ENCODE data around the gene RHO. TPM values are rescaled to one million over a fixed set of nuclear protein-coding genes. Genes with fewer than 3 reads are reported as not detected.

RHO gene
- total RNA-seq, 1 donor from 2014 or later: not detected

DNA sequence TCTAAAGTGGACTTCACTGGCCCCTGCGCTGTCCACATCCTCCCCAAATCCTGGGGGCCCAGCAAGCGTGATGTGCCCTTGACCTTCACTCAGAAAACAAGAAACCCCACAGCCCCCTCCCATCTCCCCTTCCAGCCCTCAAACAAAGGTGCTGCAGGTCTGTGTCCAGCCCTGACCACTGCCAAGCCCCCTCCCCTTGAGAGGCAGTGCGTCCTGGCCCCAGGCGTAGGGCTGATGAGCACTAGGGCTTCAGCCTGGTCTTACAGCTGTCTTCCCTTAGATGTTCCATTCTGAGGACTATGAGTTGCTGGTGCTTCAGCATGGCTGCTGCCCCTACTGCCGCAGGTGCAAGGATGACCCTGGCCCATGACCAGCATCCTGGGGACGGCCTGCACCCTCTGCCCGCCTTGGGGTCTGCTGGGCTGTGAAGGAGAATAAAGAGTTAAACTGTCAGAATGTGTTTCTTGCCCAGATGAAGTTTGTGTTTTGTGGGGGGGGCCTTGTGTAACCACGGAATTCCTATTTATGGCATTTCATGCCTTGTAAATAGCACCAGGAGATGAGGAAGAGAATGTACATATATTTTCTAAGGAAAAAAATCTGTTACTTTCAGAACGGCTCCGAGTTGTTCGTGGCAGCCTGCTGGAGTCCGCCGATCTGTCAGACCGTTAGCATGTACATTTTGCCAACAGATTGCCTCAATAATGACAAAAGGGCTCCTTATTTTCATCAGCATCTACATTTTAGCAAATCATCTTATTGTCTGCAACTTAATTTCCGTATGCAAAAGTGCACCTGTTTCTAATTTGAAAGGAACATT lies 8.3 kb upstream of the RHO start:
- no peak for DNase-seq (ENCODE audit: low spot score)

DNA sequence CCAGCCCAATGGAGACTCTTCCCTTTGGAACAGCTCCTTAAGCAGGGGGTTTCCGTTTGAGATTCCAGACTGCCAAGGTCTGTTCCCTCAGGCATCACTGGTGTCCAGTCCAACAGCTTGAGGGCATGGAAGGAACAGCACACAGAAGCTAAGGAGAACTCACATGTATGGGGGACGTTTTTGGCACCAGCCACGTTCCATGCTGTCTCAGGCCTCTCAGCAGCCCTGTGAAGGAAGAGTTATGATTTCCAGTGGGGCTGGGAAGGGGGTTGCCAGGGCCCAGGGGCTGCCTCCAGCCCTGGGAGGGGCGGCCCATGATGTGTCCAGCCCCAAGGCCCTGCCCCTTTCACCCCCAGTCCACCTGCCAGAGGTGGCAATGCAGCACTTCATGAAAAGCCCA lies 7.5 kb upstream of the RHO start:
- no peak for DNase-seq (ENCODE audit: low spot score)

DNA sequence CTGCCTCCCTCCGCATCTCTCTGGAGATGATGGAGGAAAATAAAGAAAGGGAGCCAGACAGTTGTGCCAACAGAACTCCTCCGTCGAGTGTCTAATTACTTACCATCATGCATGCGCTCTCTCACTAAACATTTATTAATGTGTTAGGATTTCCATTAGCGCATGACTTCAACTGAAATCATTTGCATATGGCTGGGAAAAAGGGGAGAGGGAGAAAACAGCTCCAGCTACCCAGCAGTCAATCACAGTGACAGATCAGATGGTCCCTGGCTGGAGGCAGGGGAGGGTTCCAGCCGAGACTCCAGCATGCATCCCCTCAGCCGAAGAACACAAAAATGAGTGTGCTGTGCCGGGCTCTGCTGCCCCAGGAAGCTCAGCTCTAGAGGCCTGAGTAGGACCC lies 6.8 kb upstream of the RHO start:
- no peak for DNase-seq (ENCODE audit: low spot score)

DNA sequence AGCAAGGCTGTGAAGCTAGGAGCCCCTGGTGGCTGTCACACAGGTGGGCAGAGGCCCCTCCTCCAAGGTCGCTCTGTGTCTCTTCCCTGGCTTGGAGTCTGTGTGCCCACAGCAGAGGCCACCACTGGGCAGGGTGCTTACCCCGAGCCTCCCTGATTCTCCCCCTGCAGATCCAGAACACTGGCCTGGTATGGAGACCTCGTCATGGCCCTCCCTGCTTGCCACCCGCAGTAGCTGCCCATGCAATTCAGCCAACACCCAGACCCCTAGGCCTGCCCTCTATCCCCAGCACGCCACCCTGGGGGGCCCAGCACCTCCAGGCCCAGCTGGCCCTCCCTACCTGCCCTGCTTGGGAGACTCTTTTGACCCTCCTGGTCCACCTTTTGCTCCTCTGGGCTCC lies 5.5 kb upstream of the RHO start:
- no peak for DNase-seq (ENCODE audit: low spot score)

DNA sequence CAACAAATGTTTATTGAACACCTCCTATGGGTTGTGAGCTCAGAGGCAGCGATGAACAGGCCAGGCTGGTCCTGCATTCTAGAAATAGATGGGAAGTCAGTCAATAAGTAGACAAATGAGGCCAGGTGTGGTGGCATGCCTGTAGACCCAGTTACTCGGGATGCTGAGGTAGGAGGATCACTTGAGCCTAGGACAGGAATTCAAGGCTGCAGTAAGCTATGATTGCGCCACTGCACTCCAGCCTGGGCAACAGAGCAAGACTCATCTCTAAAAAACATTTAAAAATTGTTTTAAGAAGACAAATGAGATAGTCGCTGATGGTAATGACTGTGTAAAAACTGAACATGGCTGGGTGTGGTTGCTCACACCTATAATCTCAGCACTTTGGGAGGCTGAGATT lies 4.4 kb upstream of the RHO start:
- DNase-seq (ENCODE audit: low spot score): no peak

DNA sequence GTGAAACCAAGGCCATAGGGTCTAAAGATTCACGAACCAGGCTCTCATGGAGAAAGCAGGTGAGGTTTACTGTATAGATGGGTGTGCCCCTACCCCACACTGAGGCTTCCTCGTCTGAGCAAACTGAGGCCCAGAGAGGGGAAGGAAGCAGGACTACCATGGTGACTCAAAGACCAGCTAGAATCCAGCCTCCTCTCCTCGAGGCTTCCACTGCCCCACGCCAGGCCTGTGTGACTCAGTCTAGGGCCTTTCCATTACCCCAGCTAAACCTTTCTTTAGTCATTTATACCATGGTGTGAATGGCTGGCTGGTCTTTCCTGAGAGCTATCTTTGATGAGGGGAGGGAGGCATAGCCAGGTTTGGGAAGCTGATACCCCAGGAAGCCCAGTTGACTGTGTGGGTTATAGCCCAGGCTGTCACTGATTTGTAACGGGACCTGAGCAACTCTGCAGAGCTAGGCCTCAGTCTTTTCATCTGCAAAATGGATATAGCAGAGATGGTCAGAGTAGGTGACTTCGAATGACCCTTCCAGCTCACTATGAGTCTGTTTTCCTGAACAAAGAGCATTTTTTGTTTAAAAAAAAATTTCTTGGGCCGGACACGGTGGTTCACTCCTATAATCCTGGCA lies 3.0 kb upstream of the RHO start:
- DNase-seq (ENCODE audit: low spot score): no peak

DNA sequence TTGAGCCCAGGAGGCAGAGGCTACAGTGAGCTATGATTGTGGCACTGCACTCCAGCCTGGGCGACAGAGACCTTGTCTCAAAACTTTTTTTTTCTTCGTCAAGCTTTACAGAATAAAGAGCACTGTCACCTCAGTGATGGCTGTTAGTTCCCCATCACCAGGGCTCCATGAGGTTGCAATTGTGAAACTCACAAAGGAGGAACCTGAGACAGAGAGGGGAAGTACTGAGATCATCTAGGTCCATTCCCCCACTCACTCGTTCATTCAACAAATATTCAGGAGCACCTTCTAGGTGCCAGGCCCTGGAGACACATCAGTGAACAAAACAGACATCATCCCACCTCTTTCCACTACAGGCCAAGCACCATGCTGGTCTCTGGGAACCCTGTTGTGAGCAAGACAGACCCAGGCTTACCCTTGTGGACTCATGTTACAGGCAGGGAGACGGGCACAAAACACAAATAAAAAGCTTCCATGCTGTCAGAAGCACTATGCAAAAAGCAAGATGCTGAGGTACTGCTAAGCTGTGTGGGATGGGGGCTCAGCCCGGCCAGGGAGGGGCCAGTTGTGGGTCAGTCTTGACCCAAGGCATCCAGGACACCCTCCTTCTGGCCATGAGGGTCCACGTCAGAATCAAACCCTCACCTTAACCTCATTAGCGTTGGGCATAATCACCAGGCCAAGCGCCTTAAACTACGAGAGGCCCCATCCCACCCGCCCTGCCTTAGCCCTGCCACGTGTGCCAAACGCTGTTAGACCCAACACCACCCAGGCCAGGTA lies 2.1 kb upstream of the RHO start:
- DNase-seq (ENCODE audit: low spot score): peak; percentile 24

DNA sequence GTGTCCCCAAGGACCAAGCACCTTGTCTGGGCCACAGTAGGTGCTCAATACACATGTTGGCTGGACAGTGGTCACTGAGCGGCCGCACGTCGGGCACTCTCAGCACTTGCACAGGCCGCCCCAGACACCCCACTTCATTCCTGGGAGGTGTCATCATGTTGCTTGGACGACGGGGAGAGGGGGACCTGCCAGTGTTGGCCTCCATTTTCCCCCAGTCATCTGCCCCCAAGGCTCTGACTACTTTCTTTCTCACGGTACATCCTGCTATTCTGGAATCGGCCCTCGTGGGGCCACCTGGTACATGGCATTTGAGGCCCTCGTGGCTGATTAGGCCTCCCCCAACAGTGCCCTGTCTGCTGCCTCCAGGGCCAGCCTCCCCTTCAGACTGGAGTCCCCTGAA lies 1.2 kb upstream of the RHO start:
- no peak for DNase-seq (ENCODE audit: low spot score)

DNA sequence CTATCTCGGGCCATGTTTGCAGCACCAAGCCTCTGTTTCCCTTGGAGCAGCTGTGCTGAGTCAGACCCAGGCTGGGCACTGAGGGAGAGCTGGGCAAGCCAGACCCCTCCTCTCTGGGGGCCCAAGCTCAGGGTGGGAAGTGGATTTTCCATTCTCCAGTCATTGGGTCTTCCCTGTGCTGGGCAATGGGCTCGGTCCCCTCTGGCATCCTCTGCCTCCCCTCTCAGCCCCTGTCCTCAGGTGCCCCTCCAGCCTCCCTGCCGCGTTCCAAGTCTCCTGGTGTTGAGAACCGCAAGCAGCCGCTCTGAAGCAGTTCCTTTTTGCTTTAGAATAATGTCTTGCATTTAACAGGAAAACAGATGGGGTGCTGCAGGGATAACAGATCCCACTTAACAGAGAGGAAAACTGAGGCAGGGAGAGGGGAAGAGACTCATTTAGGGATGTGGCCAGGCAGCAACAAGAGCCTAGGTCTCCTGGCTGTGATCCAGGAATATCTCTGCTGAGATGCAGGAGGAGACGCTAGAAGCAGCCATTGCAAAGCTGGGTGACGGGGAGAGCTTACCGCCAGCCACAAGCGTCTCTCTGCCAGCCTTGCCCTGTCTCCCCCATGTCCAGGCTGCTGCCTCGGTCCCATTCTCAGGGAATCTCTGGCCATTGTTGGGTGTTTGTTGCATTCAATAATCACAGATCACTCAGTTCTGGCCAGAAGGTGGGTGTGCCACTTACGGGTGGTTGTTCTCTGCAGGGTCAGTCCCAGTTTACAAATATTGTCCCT lies 1.2 kb downstream of the RHO start:
- DNase-seq (ENCODE audit: low spot score): no peak

DNA sequence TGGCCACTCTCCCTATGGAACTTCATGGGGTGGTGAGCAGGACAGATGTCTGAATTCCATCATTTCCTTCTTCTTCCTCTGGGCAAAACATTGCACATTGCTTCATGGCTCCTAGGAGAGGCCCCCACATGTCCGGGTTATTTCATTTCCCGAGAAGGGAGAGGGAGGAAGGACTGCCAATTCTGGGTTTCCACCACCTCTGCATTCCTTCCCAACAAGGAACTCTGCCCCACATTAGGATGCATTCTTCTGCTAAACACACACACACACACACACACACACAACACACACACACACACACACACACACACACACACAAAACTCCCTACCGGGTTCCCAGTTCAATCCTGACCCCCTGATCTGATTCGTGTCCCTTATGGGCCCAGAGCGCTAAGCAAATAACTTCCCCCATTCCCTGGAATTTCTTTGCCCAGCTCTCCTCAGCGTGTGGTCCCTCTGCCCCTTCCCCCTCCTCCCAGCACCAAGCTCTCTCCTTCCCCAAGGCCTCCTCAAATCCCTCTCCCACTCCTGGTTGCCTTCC lies 1.9 kb downstream of the RHO start:
- DNase-seq (ENCODE audit: low spot score): peak; percentile 66

DNA sequence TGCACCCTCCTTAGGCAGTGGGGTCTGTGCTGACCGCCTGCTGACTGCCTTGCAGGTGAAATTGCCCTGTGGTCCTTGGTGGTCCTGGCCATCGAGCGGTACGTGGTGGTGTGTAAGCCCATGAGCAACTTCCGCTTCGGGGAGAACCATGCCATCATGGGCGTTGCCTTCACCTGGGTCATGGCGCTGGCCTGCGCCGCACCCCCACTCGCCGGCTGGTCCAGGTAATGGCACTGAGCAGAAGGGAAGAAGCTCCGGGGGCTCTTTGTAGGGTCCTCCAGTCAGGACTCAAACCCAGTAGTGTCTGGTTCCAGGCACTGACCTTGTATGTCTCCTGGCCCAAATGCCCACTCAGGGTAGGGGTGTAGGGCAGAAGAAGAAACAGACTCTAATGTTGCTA lies 2.4 kb downstream of the RHO start:
- no peak for DNase-seq (ENCODE audit: low spot score)

DNA sequence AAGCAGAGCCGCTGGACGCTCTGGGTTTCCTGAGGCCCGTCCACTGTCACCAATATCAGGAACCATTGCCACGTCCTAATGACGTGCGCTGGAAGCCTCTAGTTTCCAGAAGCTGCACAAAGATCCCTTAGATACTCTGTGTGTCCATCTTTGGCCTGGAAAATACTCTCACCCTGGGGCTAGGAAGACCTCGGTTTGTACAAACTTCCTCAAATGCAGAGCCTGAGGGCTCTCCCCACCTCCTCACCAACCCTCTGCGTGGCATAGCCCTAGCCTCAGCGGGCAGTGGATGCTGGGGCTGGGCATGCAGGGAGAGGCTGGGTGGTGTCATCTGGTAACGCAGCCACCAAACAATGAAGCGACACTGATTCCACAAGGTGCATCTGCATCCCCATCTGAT lies 3.3 kb downstream of the RHO start:
- no peak for DNase-seq (ENCODE audit: low spot score)

DNA sequence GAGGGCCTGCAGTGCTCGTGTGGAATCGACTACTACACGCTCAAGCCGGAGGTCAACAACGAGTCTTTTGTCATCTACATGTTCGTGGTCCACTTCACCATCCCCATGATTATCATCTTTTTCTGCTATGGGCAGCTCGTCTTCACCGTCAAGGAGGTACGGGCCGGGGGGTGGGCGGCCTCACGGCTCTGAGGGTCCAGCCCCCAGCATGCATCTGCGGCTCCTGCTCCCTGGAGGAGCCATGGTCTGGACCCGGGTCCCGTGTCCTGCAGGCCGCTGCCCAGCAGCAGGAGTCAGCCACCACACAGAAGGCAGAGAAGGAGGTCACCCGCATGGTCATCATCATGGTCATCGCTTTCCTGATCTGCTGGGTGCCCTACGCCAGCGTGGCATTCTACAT lies 3.8 kb downstream of the RHO start:
- DNase-seq (ENCODE audit: low spot score): no peak

DNA sequence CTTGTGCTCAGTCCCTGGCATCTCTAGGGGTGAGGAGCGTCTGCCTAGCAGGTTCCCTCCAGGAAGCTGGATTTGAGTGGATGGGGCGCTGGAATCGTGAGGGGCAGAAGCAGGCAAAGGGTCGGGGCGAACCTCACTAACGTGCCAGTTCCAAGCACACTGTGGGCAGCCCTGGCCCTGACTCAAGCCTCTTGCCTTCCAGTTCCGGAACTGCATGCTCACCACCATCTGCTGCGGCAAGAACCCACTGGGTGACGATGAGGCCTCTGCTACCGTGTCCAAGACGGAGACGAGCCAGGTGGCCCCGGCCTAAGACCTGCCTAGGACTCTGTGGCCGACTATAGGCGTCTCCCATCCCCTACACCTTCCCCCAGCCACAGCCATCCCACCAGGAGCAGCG lies 5.0 kb downstream of the RHO start:
- DNase-seq (ENCODE audit: low spot score): no peak

DNA sequence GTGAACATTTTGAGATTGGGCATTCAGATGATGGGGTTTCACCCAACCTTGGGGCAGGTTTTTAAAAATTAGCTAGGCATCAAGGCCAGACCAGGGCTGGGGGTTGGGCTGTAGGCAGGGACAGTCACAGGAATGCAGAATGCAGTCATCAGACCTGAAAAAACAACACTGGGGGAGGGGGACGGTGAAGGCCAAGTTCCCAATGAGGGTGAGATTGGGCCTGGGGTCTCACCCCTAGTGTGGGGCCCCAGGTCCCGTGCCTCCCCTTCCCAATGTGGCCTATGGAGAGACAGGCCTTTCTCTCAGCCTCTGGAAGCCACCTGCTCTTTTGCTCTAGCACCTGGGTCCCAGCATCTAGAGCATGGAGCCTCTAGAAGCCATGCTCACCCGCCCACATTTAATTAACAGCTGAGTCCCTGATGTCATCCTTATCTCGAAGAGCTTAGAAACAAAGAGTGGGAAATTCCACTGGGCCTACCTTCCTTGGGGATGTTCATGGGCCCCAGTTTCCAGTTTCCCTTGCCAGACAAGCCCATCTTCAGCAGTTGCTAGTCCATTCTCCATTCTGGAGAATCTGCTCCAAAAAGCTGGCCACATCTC lies 6.1 kb downstream of the RHO start:
- no peak for DNase-seq (ENCODE audit: low spot score)

DNA sequence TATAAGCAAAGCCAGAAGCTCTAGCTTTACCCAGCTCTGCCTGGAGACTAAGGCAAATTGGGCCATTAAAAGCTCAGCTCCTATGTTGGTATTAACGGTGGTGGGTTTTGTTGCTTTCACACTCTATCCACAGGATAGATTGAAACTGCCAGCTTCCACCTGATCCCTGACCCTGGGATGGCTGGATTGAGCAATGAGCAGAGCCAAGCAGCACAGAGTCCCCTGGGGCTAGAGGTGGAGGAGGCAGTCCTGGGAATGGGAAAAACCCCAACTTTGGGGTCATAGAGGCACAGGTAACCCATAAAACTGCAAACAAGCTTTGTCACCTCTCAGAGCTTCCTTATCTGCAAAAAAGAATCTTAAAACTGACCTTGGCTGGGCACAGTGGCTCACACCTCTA lies 6.6 kb downstream of the RHO start:
- no peak for DNase-seq (ENCODE audit: low spot score)

DNA sequence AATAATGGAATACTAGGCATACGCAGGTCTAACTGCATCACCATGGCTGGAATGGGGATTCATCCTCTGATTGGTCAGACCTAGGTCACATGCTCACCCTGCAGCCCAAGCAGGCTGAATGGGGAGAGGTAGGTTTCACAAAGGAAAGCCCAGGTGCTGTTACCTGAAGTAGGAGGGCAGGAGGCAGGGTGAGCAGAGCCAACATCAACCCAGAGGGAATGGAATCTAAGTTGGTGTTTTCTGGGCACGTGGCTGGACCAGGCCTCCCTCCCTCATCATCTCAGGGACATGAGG lies 7.9 kb downstream of the RHO start:
- DNase-seq (ENCODE audit: low spot score): no peak

DNA sequence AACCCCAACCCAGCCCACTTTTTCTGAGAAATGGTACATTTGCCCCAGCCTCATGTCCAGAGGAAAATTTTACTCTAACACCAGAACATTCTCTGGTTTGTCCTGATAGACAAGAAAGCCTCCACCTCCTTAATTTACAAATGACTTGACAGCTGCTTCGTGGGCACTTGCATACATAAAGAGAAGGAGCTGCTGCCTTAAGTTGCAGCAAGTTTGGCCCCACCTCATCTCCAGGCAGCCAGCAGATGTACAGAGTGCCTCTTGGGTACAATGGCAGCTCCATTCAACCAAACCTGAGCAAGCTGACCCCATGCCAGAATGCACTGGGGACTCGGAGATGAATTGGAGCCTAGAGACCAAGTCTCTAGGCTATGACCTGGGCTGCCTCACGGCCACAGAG lies 8.4 kb downstream of the RHO start:
- no peak for DNase-seq (ENCODE audit: low spot score)

DNA sequence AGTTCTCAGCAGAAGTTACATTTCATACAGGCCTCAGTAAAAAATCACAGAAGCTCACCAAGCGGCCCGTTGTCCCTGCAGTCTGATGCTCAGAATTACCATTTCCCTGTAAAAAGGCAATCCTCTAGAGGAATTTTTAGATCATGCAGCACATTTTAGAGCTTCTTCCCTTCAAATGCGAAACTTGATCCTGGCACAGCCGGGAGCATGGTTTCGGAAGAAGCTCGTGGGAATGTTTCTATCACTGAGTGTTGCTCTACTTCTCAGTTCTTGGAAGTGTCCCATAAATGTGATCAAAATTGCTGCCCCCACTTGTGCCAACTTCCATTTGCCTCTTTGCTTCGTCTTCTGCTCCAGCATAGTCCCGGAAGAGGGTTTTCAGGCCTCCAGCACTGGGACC lies 10.8 kb downstream of the RHO start:
- DNase-seq (ENCODE audit: low spot score): peak; percentile 48

DNA sequence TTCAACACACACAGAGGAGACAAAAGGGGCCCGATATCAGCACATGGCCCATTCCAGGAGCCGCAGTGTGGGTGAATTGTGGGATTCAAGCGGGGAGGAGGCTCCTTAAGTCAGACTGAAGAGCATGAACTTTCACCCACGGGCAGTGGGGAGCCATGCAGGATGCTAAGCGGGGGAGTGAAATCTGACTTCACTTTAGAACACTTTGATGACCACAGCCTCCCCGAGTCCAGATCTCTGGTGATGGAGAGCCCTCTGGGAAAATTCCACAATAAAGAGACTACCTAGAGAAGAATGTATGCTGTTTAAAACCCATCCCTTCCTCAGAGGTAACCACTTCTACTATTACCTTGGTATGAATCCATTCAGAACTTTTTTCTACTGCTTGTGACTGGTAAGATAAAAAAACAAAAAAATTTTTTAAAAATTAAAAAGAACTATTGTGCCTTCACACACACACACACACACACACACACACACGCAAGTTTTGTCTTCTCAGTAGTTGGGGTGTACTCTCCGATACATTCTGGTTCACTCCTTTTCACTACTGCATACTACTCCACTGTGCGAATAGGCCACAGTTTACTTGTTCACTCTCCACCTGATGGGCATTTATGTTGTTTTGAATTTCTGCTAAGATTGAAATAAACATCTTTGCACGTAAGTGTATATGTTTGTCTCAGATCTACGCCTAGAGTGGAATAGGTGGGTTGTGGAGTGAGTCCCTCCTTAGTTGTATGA lies 12.5 kb downstream of the RHO start:
- DNase-seq (ENCODE audit: low spot score): no peak

DNA sequence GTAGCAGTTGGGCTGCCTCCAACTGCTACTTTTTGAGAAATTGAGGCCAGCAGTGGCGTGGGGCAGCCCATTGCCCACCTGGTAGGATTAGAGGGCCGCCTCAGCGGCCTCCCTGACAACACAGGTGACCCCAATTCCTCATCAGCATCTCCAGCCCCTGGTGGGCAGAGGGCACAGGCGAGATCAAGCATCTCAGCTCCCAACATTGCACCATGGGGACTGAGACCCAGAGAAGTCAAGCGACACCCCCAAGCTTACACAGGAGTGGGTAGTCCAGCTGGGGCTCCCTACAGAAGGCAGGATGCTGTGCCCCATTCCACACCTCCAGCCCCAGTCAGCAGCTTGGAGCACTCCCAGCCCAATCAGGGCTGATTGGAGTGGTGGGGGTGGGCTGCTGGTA lies 14.3 kb downstream of the RHO start:
- DNase-seq (ENCODE audit: low spot score): no peak
